Measurements from ENCODE around the gene NFIC.

DNA sequence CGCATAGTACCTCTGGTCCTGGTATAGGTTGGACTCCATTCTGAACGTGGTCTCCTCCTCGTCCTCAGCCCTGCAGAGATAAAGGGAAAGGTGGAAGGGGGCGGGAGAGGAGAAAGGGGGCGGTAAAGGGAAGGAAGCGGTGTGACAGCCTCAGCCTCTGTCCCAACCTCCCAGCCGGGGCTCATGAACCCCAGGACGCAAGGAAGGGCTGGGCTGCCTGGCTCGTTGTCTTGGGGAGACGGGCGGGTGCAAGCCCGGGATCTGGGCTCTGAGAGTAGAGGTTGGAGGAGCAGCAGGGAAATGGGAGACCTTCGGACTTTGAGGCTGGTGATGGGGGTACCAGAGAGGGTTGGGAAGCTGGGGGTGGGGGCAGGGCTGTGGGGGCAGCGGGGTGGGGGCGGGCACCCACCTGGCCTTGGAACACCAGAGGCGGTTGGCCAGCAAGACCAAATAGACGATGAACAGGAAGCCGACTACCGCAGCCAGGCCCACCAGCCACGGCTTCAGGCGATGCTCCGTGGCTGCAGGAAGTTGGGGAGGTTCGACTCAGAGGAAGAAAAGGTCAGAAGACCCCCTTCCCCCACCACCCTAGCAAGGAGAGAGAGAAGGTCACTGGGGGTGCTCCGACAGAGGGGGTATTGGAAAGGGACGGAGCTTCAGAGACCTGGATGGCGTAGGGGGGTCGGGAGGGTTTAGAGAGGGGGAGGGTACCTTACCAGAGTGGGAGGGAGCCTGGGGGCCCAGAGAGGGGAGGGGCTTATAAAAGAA is 112.2 kb downstream of the NFIC start:
- TF ChIP-seq, protein P1, sequence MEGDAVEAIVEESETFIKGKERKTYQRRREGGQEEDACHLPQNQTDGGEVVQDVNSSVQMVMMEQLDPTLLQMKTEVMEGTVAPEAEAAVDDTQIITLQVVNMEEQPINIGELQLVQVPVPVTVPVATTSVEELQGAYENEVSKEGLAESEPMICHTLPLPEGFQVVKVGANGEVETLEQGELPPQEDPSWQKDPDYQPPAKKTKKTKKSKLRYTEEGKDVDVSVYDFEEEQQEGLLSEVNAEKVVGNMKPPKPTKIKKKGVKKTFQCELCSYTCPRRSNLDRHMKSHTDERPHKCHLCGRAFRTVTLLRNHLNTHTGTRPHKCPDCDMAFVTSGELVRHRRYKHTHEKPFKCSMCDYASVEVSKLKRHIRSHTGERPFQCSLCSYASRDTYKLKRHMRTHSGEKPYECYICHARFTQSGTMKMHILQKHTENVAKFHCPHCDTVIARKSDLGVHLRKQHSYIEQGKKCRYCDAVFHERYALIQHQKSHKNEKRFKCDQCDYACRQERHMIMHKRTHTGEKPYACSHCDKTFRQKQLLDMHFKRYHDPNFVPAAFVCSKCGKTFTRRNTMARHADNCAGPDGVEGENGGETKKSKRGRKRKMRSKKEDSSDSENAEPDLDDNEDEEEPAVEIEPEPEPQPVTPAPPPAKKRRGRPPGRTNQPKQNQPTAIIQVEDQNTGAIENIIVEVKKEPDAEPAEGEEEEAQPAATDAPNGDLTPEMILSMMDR (conservative IDR thresholded peaks at IDR 0.05 in 1 of 2, IDR thresholded peaks at IDR 0.05 in 1 of 2; ENCODE audit: extremely low read depth in 1 of 2, insufficient read depth in 1 of 2, low read depth in 1 of 2, low read length in 2 of 2): no peak
- TF ChIP-seq EZH2 (IDR thresholded peaks at IDR 0.05; ENCODE audit: borderline replicate concordance, low read length): no peak

All from mammary epithelial cell (primary cell).